IMR-90 (cell line): Measurements from ENCODE around the gene AOPEP.

Source experiments
- BHLHE40 ChIP-seq: fragments of 150-350 bp; IDR thresholded peaks from 2 replicates; pipeline ENCODE4 v1.6.1; 2016; ENCODE audit warnings: mild to moderate bottlenecking, low read depth, low read length
- CEBPB ChIP-seq: IDR thresholded peaks from 2 replicates; pipeline ENCODE4 v1.6.1; 2012; ENCODE audit warnings: low read depth, low read length, improper control_type of control experiment
- CTCF ChIP-seq: conservative IDR thresholded peaks from 2 replicates; pipeline ENCODE4 v1.5.1; 2012; ENCODE audit warnings: mild to moderate bottlenecking, low read depth, low read length, improper control_type of control experiment
- MAFK ChIP-seq: IDR thresholded peaks from 2 replicates; pipeline ENCODE4 v1.6.1; 2012; ENCODE audit warnings: low read depth, low read length, improper control_type of control experiment
- MXI1 ChIP-seq: IDR thresholded peaks from 2 replicates; pipeline ENCODE4 v1.6.1; 2012; ENCODE audit warnings: low read depth, mild to moderate bottlenecking, low read length, moderate library complexity, borderline replicate concordance
- TF ChIP-seq, protein P1 (sequence below): fragments of 150-350 bp; IDR thresholded peaks from 2 replicates; pipeline ENCODE4 v1.6.1; 2016; ENCODE audit warnings: low read depth, mild to moderate bottlenecking, low read length, moderate library complexity, borderline replicate concordance

GRCh38 chr9:95090023-95090791, 363.7 kb downstream of the AOPEP start:
- TF ChIP-seq CTCF (no peak), CEBPB (no peak), MXI1 (no peak), BHLHE40 (no peak), MAFK (no peak)
- TF ChIP-seq, protein P1, sequence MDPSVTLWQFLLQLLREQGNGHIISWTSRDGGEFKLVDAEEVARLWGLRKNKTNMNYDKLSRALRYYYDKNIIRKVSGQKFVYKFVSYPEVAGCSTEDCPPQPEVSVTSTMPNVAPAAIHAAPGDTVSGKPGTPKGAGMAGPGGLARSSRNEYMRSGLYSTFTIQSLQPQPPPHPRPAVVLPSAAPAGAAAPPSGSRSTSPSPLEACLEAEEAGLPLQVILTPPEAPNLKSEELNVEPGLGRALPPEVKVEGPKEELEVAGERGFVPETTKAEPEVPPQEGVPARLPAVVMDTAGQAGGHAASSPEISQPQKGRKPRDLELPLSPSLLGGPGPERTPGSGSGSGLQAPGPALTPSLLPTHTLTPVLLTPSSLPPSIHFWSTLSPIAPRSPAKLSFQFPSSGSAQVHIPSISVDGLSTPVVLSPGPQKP = no peak
